ENCODE results near the gene LRRK1. TPM values are rescaled to one million over a fixed set of nuclear protein-coding genes. Genes with fewer than 3 reads are reported as not detected.

Gene LRRK1
- total RNA-seq, 2 experiments from 2014 or later, result 0.57 to 0.66 TPM

GRCh38 chr15:101049282-101049681 lies 130.1 kb downstream of the LRRK1 start:
- peaks cover 2% of the 10 kb centered on the region for H3K27me3 Mint-ChIP-seq (ENCODE audit: low read depth)
- DNase-seq (no peak), ATAC-seq (no peak)
- ChIA-PET CTCF (interaction anchor here (2.0 kb wide), 1 partner anchor 33 kb away, joined by 5 read pairs; no protein-coding TSS in a partner anchor), POLR2A (interaction anchor here (0.6 kb wide), 1 partner anchor 489 kb away, joined by 3 read pairs; no protein-coding TSS in a partner anchor)
- no peaks in the 10 kb centered on the region for H3K36me3 Mint-ChIP-seq (ENCODE audit: low read depth)
- H3K4me3 Mint-ChIP-seq, result no peak overlapping the region
- H3K4me1 Mint-ChIP-seq (ENCODE audit: low read depth), result no peaks in the 10 kb centered on the region
- H3K27ac Mint-ChIP-seq, result no peak overlapping the region
- no peaks in the 10 kb centered on the region for H3K9me3 Mint-ChIP-seq (ENCODE audit: insufficient read depth)

- no peaks in the 10 kb centered on the region for H3K4me1 Mint-ChIP-seq (ENCODE audit: low read depth)
- no peaks in the 10 kb centered on the region for H3K27me3 Mint-ChIP-seq (ENCODE audit: low read depth)
- H3K4me3 Mint-ChIP-seq, result no peak overlapping the region
- no peak overlapping the region for H3K27ac Mint-ChIP-seq
- no peaks in the 10 kb centered on the region for H3K36me3 Mint-ChIP-seq (ENCODE audit: low read depth)
- no peak for ATAC-seq
- DNase-seq, result no peak
- CTCF ChIA-PET, result no interaction called here
- POLR2A ChIA-PET, result no interaction called here
- H3K9me3 Mint-ChIP-seq (ENCODE audit: insufficient read depth), result no peaks in the 10 kb centered on the region
These were observed 130.9 kb downstream of the LRRK1 start for GRCh38 chr15:101049856-101050622.

- ChIA-PET POLR2A (no interaction called here), CTCF (no interaction called here)
- H3K4me3 Mint-ChIP-seq, result no peak overlapping the region
- no peaks in the 10 kb centered on the region for H3K4me1 Mint-ChIP-seq (ENCODE audit: low read depth)
- no peaks in the 10 kb centered on the region for H3K36me3 Mint-ChIP-seq (ENCODE audit: low read depth)
- no peaks in the 10 kb centered on the region for H3K27me3 Mint-ChIP-seq (ENCODE audit: low read depth)
- DNase-seq (no peak), ATAC-seq (no peak)
- H3K27ac Mint-ChIP-seq, result no peak overlapping the region
- no peaks in the 10 kb centered on the region for H3K9me3 Mint-ChIP-seq (ENCODE audit: insufficient read depth)
These were observed 131.6 kb downstream of the LRRK1 start for GRCh38 chr15:101050623-101051290.

DNA sequence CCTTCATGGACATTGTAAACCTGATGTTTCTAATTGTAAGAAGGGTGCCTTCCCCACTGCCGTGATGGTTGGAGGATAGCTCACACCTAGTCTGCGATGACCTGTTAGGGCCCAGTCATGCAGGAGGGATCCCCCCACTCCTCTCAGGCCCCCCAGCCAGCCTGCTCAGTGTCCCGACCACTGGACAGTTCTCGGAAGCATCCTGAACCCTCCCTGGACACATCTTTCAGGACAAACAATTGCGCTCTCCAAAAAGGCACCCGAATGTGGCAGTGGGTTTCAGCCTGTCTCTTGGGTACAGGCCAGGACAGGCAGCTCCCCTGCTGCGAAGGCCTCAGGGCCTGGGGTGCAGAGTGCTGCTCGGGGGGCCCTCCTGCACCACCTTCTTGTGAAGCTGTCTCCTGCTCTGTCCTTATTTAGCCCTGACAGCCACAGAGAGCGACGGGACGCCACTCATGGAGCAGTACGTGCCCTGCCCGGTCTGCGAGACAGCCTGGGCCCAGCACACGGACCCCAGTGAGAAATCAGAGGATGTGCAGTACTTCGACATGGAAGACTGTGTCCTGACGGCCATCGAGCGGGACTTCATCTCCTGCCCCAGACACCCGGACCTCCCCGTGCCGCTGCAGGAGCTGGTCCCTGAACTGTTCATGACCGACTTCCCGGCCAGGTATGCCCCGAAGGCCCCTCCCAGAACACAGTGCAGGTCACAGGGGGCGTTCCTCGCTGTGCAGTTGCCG lies 132.3 kb downstream of the LRRK1 start:
- no peaks in the 10 kb centered on the region for H3K4me1 Mint-ChIP-seq (ENCODE audit: low read depth)
- no peaks in the 10 kb centered on the region for H3K9me3 Mint-ChIP-seq (ENCODE audit: insufficient read depth)
- ATAC-seq (no peak), DNase-seq (no peak)
- ChIA-PET CTCF (no interaction called here), POLR2A (no interaction called here)
- no peak overlapping the region for H3K4me3 Mint-ChIP-seq
- peaks cover 4% of the 10 kb centered on the region for H3K27me3 Mint-ChIP-seq (ENCODE audit: low read depth)
- H3K27ac Mint-ChIP-seq, result no peak overlapping the region
- no peaks in the 10 kb centered on the region for H3K36me3 Mint-ChIP-seq (ENCODE audit: low read depth)

- H3K4me3 Mint-ChIP-seq, result no peak overlapping the region
- H3K4me1 Mint-ChIP-seq (ENCODE audit: low read depth), result no peaks in the 10 kb centered on the region
- H3K36me3 Mint-ChIP-seq (ENCODE audit: low read depth), result no peaks in the 10 kb centered on the region
- POLR2A ChIA-PET, result no interaction called here
- H3K9me3 Mint-ChIP-seq (ENCODE audit: insufficient read depth), result no peaks in the 10 kb centered on the region
- no peak overlapping the region for H3K27ac Mint-ChIP-seq
- CTCF ChIA-PET, result no interaction called here
- H3K27me3 Mint-ChIP-seq (ENCODE audit: low read depth), result peaks cover 5% of the 10 kb centered on the region
- peak; percentile 1 for DNase-seq
- ATAC-seq, result no peak
These were observed 133.0 kb downstream of the LRRK1 start for GRCh38 chr15:101052031-101052620.

DNA sequence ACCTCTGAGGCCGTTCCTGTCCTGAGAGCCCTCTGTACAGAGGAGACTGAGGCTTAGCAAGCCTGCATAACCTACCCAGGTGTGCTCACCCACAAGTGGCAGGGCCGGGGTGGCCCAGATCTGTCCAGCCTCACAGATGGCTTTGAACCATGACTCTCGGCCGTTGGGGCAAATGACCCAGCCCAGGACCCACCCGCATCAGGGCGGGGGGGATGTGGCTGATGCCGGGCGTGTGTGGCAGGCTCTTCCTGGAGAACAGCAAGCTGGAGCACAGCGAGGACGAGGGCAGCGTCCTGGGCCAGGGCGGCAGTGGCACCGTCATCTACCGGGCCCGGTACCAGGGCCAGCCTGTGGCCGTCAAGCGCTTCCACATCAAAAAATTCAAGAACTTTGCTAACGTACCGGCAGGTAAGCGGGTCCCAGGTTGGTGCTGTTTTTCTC lies 133.5 kb downstream of the LRRK1 start:
- no peak overlapping the region for H3K27ac Mint-ChIP-seq
- CTCF ChIA-PET, result no interaction called here
- DNase-seq, result peak; percentile 13
- H3K4me3 Mint-ChIP-seq, result no peak overlapping the region
- ATAC-seq, result no peak
- H3K27me3 Mint-ChIP-seq (ENCODE audit: low read depth), result peaks cover 5% of the 10 kb centered on the region
- POLR2A ChIA-PET, result no interaction called here
- H3K36me3 Mint-ChIP-seq (ENCODE audit: low read depth), result no peaks in the 10 kb centered on the region
- H3K9me3 Mint-ChIP-seq (ENCODE audit: insufficient read depth), result no peaks in the 10 kb centered on the region
- H3K4me1 Mint-ChIP-seq (ENCODE audit: low read depth), result no peaks in the 10 kb centered on the region

DNA sequence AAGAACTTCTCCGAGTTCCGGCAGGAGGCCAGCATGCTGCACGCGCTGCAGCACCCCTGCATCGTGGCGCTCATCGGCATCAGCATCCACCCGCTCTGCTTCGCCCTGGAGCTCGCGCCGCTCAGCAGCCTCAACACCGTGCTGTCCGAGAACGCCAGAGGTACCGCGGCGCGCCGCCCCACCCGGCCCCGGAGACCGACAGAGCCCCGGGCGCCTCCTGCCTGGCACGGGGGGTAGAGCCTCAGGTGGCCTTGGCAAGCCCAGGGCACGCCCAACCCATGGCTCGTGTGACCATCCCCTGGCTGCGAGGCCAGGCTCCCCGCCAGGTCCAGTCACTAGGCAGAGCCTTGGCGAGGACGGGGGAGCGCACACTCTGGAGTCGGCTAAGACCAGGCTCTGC lies 134.1 kb downstream of the LRRK1 start:
- Mint-ChIP-seq H3K4me1 (ENCODE audit: low read depth) (no peaks in the 10 kb centered on the region), H3K27ac (no peak overlapping the region), H3K4me3 (no peak overlapping the region), H3K36me3 (ENCODE audit: low read depth) (no peaks in the 10 kb centered on the region), H3K27me3 (ENCODE audit: low read depth) (peaks cover 5% of the 10 kb centered on the region), H3K9me3 (ENCODE audit: insufficient read depth) (no peaks in the 10 kb centered on the region)
- no peak for ATAC-seq
- CTCF ChIA-PET, result no interaction called here
- POLR2A ChIA-PET, result no interaction called here
- peak; percentile 12 for DNase-seq

DNA sequence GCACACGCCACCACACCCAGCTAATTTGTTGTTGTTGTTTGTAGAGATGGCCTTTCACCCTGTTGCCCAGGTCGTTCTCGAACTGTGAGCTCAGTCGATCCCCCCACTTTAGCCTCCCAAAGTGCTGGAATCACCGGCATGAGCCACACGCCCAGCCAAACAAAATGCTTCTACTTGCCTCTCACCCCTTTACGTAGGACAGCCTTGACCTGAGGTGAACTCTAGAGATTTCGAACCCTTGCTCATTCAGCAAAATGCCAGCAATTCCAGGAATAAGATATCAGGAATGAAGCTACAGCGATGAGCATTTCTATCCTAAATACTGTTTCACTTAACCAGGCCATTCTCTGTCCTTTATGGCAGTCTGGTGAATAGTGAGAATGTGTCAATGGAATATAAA lies 135.0 kb downstream of the LRRK1 start:
- DNase-seq (peak; percentile 4), ATAC-seq (no peak)
- Mint-ChIP-seq H3K4me1 (ENCODE audit: low read depth) (no peaks in the 10 kb centered on the region), H3K4me3 (no peak overlapping the region), H3K27me3 (ENCODE audit: low read depth) (peaks cover 5% of the 10 kb centered on the region), H3K27ac (no peak overlapping the region), H3K36me3 (ENCODE audit: low read depth) (no peaks in the 10 kb centered on the region), H3K9me3 (ENCODE audit: insufficient read depth) (no peaks in the 10 kb centered on the region)
- POLR2A ChIA-PET, result no interaction called here
- CTCF ChIA-PET, result no interaction called here

DNA sequence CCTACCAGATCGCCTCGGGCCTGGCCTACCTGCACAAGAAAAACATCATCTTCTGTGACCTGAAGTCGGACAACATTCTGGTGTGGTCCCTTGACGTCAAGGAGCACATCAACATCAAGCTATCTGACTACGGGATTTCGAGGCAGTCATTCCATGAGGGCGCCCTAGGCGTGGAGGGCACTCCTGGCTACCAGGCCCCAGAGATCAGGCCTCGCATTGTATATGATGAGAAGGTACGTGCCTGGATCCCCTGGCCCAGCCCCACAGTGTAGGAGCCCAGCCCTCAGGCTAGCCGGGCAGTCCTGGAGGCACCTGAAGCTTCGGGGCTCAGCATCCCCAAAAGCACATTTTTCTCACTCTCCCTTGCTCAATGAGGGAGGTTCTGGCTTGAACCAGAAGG lies 135.8 kb downstream of the LRRK1 start:
- H3K27me3 Mint-ChIP-seq (ENCODE audit: low read depth), result peaks cover 5% of the 10 kb centered on the region
- ChIA-PET CTCF (no interaction called here), POLR2A (no interaction called here)
- H3K4me1 Mint-ChIP-seq (ENCODE audit: low read depth), result no peaks in the 10 kb centered on the region
- ATAC-seq (no peak), DNase-seq (peak; percentile 8)
- H3K9me3 Mint-ChIP-seq (ENCODE audit: insufficient read depth), result no peaks in the 10 kb centered on the region
- no peak overlapping the region for H3K27ac Mint-ChIP-seq
- H3K4me3 Mint-ChIP-seq, result no peak overlapping the region
- H3K36me3 Mint-ChIP-seq (ENCODE audit: low read depth), result no peaks in the 10 kb centered on the region

DNA sequence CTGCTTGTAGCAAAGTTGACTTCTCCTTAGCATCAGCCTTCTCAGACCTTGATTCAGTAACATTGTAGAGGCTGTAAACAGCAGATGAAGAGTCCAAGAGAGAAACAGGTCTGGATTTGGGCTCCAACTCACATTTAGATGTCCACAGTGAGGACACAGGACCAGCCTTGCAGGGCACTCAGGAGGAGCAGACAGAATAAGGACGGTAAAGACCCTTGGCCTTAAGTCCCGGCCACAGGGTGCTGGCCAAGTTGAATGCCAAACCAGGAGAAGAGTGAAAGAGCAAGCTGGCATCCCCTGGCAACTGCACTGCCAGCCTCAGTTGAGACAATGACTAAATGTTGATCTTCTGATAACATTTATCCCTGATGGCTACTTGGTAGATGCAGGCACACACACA lies 136.3 kb downstream of the LRRK1 start:
- POLR2A ChIA-PET, result no interaction called here
- no peak overlapping the region for H3K27ac Mint-ChIP-seq
- CTCF ChIA-PET, result no interaction called here

GRCh38 chr15:101056366-101057334 lies 137.5 kb downstream of the LRRK1 start:
- no peaks in the 10 kb centered on the region for H3K4me1 Mint-ChIP-seq (ENCODE audit: low read depth)
- CTCF ChIA-PET, result interaction anchor here (0.7 to 1.0 kb wide), 2 partner anchors 111 to 202 kb away, joined by 3 read pairs; no protein-coding TSS in a partner anchor
- no peaks in the 10 kb centered on the region for H3K36me3 Mint-ChIP-seq (ENCODE audit: low read depth)

More for the DNA sequence above, 136.3 kb downstream of the LRRK1 start:
- H3K4me3 Mint-ChIP-seq, result no peak overlapping the region
- DNase-seq (no peak), ATAC-seq (no peak)
- no peaks in the 10 kb centered on the region for H3K36me3 Mint-ChIP-seq (ENCODE audit: low read depth)
- no peaks in the 10 kb centered on the region for H3K9me3 Mint-ChIP-seq (ENCODE audit: insufficient read depth)
- H3K27me3 Mint-ChIP-seq (ENCODE audit: low read depth), result peaks cover 5% of the 10 kb centered on the region
- no peaks in the 10 kb centered on the region for H3K4me1 Mint-ChIP-seq (ENCODE audit: low read depth)

More at GRCh38 chr15:101056366-101057334, 137.5 kb downstream of the LRRK1 start:
- H3K4me3 Mint-ChIP-seq, result no peak overlapping the region
- no peak overlapping the region for H3K27ac Mint-ChIP-seq
- H3K9me3 Mint-ChIP-seq (ENCODE audit: insufficient read depth), result no peaks in the 10 kb centered on the region
- ATAC-seq (no peak), DNase-seq (peak; percentile 12)
- peaks cover 5% of the 10 kb centered on the region for H3K27me3 Mint-ChIP-seq (ENCODE audit: low read depth)
- POLR2A ChIA-PET, result no interaction called here
